Upper lobe of left lung (tissue), 4 donors: ENCODE data around the gene TLK1.
"Not testable (repeated sequence)": the region's sequence is repeated elsewhere in the genome, so short reads cannot be mapped to it uniquely, and the experiment has no call there.

Experiments
- POLR2A ChIP-seq, 4 donors: fragments of 450-650 bp; IDR thresholded peaks; one replicate each; pipeline ENCODE4 v1.5.1; 2016 to 2017; ENCODE audit warnings: antibody characterized with exemption in 4 of 4, mild to moderate bottlenecking in 2 of 4
- POLR2AphosphoS5 ChIP-seq, 2 donors: sonication (generic); formaldehyde crosslinking; IDR thresholded peaks; one replicate each; pipeline ENCODE4 v1.5.1; 2017; ENCODE audit warnings: antibody characterized with exemption in 2 of 2
- TF ChIP-seq, protein P1 (sequence below), 6 experiments: fragments of 450-650 bp in 4 of 6; fragments of 200-600 bp in 2 of 6; sonication (generic) in 2 of 6; IDR thresholded peaks; one replicate each; pipeline ENCODE4 v1.5.1; 2016 to 2019; ENCODE audit warnings: antibody characterized with exemption in 6 of 6

DNA sequence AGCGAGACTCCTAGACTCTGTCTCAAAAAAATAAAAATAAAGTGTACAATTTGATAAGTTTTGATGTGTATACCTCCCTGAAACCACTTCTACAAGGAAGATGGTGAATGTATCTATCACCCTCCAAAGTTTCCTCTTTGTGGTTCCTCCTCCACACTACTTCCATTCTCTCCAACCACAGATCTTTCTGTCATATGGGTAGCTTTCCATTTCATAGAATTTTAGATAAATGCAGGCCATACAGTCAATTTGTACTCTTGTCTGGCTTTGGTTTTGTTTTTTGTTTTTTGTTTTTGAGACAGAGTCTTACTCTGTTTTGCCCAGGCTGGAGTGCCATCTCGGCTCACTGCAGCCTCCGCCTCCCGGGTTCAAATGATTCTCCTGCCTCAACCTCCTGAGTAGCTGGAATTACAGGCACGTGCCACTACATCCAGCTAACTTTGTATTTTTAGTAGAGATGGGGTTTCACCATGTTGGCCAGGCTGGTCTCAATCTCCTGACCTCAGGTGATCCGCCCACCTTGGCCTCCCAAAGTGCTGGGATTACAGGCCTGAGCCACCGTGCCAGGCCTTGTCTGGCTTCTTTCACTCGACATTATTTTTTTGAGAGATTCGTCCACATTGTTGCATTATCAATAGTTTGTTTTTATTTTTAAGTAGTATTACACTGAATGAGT, 2.0 kb upstream of the TLK1 start:
- TF ChIP-seq POLR2AphosphoS5, POLR2A (IDR thresholded peaks at IDR 0.05): not testable (repeated sequence)
- TF ChIP-seq, protein P1, sequence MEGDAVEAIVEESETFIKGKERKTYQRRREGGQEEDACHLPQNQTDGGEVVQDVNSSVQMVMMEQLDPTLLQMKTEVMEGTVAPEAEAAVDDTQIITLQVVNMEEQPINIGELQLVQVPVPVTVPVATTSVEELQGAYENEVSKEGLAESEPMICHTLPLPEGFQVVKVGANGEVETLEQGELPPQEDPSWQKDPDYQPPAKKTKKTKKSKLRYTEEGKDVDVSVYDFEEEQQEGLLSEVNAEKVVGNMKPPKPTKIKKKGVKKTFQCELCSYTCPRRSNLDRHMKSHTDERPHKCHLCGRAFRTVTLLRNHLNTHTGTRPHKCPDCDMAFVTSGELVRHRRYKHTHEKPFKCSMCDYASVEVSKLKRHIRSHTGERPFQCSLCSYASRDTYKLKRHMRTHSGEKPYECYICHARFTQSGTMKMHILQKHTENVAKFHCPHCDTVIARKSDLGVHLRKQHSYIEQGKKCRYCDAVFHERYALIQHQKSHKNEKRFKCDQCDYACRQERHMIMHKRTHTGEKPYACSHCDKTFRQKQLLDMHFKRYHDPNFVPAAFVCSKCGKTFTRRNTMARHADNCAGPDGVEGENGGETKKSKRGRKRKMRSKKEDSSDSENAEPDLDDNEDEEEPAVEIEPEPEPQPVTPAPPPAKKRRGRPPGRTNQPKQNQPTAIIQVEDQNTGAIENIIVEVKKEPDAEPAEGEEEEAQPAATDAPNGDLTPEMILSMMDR (IDR thresholded peaks at IDR 0.05) = not testable (repeated sequence)
